ENCODE results near the gene ZFP36L2.
A peak's percentile ranks its signal among the peaks of the same experiment; 100 is the strongest.

The ZFP36L2 gene

DNA sequence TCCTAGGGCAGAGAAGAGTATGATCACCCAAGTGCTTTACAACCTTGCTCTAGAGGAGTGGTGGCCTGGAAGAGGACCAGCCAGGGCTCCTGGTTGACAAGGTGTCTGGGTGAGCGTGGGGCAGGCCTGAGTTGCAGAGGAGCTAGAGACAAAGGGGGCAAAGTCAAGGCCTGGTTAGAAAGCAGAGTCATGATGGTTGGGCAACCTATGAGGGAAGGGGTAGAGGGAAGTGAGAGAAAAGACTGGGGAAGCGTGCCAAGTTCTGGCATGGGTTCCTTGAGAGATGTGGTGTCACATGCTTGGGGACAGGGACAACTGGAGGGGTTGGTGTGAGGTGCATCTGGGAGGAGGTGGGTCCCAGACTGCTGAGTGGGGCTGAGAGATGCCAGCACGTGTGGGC lies 13.5 kb downstream of the ZFP36L2 start:
- no peaks in the 10 kb centered on the region for H3K9me3 Mint-ChIP-seq (ENCODE audit: low read depth)
- H3K4me3 Mint-ChIP-seq, result no peak overlapping the region
- peak overlapping the region; percentile 50 for H3K27ac Mint-ChIP-seq
- H3K36me3 Mint-ChIP-seq, result no peaks in the 10 kb centered on the region
- no peaks in the 10 kb centered on the region for H3K27me3 Mint-ChIP-seq
- H3K4me1 Mint-ChIP-seq (ENCODE audit: low read depth), result peaks cover 37% of the 10 kb centered on the region

DNA sequence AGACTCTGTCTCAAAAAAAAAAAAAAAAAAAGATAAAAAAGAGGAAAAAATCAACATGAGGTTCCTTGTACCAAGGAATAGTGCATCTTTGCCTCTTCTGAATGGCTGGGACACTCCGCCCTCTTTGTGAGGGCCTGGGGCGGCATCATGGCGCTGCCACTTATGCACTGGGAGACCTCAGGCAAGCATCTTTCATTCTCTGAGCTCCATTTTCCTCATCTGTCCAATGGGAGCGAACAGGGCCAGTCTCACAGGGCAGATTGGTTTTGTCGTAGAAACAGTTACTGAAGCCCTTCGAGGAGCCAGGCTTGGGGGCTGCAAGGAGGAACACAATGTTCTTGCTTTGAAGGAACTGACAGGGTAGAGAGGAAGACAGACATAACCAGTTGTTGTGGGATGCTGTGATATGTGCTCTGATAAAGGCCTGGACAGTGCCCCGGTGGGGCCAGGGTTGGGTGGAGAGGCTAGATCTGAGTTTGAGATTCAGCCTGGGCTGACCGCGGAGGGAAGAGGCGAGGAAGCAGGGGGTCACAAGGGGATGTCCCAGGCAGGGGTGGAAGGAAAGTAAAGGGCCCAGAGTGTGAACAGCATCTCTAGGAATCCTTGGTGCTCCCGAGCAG lies 14.1 kb downstream of the ZFP36L2 start:
- Mint-ChIP-seq H3K4me1 (ENCODE audit: low read depth) (peaks cover 33% of the 10 kb centered on the region), H3K27me3 (no peaks in the 10 kb centered on the region), H3K4me3 (peak overlapping the region; percentile 1), H3K27ac (peak overlapping the region; percentile 50), H3K36me3 (no peaks in the 10 kb centered on the region), H3K9me3 (ENCODE audit: low read depth) (no peaks in the 10 kb centered on the region)

DNA sequence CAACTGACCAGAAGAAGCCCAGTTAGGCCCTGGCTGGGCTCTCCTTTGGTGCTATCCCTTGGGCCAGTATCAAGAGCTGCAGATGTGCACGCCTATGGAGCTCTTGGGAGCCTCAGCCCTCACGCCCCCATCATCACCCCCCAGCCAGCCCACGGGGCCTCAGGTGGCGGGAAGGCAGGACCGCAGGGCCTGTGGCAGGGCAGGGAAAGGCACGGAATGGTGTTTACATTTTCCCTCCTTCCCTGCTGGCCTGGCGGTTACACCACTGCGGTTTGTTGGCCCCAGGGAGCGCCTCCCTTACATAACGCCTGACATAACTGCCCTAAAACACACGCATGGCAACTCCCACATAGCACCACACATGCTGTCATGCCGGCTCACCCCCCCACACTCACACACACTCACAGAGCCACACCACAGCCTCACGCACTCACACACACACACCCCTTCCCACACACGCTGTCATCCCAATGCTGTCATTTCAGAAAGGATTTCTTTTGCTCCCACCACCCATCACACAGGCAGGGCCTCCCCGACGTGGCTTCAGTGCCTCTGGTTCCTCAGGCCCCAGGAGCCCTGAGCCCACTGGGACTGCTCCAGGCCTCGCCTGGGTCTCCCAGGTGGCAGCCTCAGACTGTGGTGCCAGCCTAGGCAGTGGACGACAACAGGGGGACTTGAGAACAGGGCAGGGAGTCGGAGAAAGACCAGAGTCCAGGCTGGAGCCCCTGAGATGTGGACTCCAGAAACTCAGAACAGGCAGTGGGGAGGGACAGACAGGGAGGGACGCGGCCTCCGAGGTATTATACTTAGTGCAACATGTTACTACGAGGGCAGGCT lies 15.7 kb downstream of the ZFP36L2 start:
- Mint-ChIP-seq H3K27ac (peak overlapping the region; percentile 43), H3K27me3 (no peaks in the 10 kb centered on the region), H3K36me3 (no peaks in the 10 kb centered on the region), H3K4me1 (ENCODE audit: low read depth) (peaks cover 37% of the 10 kb centered on the region), H3K4me3 (no peak overlapping the region), H3K9me3 (ENCODE audit: low read depth) (no peaks in the 10 kb centered on the region)

DNA sequence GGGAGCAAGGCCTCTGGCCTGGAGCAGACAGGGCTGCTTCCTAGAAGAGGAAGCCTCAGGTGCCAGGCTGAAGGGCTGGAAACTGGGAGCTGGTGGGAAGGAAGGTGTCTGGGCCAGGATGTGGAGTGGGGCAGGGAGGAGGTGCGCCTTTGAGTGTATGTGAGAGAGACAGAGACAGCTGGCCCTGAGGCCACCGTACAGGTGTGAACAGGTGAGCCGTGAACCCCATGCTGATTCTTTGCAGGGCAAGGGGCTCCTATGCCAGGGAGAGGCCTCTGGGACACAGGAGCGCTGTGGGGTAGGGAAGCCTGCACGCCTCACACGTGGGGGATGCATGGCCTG lies 16.3 kb downstream of the ZFP36L2 start:
- no peaks in the 10 kb centered on the region for H3K9me3 Mint-ChIP-seq (ENCODE audit: low read depth)
- H3K4me1 Mint-ChIP-seq (ENCODE audit: low read depth), result peaks cover 38% of the 10 kb centered on the region
- peak overlapping the region; percentile 18 for H3K27ac Mint-ChIP-seq
- H3K27me3 Mint-ChIP-seq, result no peaks in the 10 kb centered on the region
- no peaks in the 10 kb centered on the region for H3K36me3 Mint-ChIP-seq
- H3K4me3 Mint-ChIP-seq, result no peak overlapping the region

DNA sequence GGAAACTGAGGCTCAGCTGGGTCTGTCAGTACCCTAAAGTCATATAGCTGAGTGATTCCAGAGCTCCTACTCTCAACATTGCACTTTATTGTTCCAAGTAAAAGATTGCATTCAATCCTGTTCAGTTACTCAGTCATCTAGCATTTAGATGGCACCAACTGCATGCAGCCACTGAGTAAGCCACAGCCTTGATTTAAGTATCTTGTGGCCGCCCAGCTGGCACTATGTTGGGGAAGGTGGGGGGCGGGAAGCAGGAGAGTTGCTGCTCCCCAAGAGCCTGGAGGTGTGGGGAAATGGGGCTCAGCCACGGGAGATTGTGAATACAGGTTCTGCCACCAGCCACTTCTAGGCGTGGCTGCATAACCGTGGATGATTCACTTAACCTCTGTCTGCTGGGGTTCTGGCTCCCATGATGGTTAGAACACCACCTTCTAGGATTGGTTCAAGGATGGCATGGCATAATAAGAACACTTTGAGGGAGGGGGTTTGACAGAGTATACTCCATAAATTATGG lies 17.1 kb downstream of the ZFP36L2 start:
- H3K27me3 Mint-ChIP-seq, result no peaks in the 10 kb centered on the region
- no peak overlapping the region for H3K4me3 Mint-ChIP-seq
- H3K4me1 Mint-ChIP-seq (ENCODE audit: low read depth), result peaks cover 38% of the 10 kb centered on the region
- H3K36me3 Mint-ChIP-seq, result no peaks in the 10 kb centered on the region
- no peaks in the 10 kb centered on the region for H3K9me3 Mint-ChIP-seq (ENCODE audit: low read depth)
- H3K27ac Mint-ChIP-seq, result no peak overlapping the region

DNA sequence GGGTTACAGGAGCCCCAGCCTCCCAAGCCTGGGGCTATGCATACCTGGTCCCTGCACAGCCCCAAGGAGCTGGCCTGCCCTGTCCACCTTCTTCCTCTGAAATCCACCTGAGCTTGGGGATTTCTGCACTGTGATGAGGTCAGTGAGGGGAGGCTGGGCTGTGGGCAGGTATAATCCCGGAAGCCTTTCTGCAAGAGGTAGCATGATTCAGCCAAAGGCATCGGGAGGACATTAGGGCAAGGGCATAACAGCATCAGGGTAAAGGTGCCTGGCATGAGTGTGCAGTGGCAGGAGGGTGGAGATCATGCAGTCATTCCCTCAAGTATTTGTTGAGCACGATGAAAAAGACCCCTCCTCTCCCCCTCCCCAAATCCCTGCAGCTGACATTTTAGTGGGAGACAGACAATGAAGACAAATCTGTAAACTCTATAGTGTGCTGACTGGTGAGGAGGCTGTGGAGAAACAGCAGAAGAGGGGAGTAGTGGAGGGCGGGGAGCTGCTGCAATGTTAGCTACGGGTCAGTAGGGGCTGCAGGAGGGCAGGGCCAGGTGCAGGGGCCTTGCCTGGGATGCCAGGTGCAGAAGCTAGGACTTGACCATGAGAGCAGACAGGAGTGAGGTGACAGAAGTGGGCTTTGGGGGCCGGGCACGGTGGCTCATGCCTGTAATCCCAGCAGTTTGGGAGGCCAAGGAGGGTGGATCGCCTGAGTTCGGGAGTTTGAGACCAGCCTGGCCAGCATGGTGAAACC lies 18.7 kb downstream of the ZFP36L2 start:
- no peaks in the 10 kb centered on the region for H3K27me3 Mint-ChIP-seq
- H3K27ac Mint-ChIP-seq, result no peak overlapping the region
- no peak overlapping the region for H3K4me3 Mint-ChIP-seq
- H3K4me1 Mint-ChIP-seq (ENCODE audit: low read depth), result peaks cover 39% of the 10 kb centered on the region
- no peaks in the 10 kb centered on the region for H3K9me3 Mint-ChIP-seq (ENCODE audit: low read depth)
- H3K36me3 Mint-ChIP-seq, result no peaks in the 10 kb centered on the region

DNA sequence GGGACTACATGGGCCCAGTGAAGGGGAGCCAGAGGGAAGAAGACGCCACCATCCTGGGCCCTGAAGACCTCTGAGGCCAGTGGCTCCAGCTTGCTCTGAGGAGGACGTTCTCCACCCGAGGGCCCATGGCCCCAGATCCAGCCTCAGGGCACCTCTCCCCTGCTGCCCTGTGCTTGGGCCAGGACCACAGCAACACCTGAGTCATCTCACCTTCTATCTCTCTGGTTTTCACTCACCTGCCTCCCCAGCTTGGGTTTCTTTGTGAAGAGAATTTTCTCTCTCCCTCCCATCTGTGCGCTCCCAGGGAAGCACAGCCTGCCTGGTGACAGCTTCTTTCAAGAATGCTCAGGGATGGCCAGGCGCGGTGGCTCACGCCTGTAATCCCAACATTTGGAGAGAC lies 19.8 kb downstream of the ZFP36L2 start:
- Mint-ChIP-seq H3K4me1 (ENCODE audit: low read depth) (peaks cover 35% of the 10 kb centered on the region), H3K9me3 (ENCODE audit: low read depth) (no peaks in the 10 kb centered on the region), H3K4me3 (no peak overlapping the region), H3K27me3 (no peaks in the 10 kb centered on the region), H3K36me3 (no peaks in the 10 kb centered on the region), H3K27ac (no peak overlapping the region)

DNA sequence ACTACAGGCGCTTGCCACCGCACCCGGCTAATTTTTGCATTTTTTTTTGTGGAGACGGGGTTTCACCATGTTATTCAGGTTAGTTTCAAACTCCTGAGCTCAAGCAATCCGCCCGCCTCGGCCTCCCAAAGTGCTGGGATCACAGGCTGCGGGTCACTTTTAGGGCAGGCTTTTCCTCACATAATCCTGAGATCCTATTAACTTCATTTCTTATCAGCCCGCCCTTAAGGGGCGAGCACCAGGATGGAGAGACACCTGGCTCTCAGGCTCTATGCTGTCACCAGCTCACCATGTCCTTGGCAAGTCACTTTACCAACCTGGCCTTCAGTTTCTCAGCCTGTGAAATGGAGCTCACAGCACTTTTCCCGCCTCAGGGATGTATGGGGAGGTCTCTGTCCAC lies 23.0 kb downstream of the ZFP36L2 start:
- Mint-ChIP-seq H3K9me3 (ENCODE audit: low read depth) (no peaks in the 10 kb centered on the region), H3K4me3 (no peak overlapping the region), H3K27ac (no peak overlapping the region), H3K36me3 (no peaks in the 10 kb centered on the region), H3K4me1 (ENCODE audit: low read depth) (peaks cover 33% of the 10 kb centered on the region), H3K27me3 (no peaks in the 10 kb centered on the region)

DNA sequence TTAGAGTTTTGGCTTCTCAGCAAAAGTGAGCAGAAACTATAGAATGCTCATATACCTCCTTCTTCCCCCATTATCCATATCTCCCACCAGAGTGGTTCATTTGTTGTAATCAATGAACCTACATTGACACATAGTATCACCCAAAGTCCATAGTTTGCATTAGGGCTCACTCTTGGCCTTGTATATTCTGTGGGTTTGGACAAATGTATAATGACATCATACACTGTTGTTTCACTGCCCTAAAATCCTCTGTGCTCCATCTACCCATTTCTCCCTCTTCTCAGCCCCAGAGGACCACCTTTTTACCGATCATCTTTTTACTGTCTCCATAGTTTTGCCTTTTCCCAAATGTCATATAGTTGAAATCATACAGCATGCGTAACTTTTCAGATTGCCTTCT lies 24.1 kb downstream of the ZFP36L2 start:
- Mint-ChIP-seq H3K4me1 (ENCODE audit: low read depth) (peaks cover 34% of the 10 kb centered on the region), H3K36me3 (no peaks in the 10 kb centered on the region), H3K9me3 (ENCODE audit: low read depth) (no peaks in the 10 kb centered on the region), H3K27ac (peak overlapping the region; percentile 11), H3K4me3 (no peak overlapping the region), H3K27me3 (no peaks in the 10 kb centered on the region)

DNA sequence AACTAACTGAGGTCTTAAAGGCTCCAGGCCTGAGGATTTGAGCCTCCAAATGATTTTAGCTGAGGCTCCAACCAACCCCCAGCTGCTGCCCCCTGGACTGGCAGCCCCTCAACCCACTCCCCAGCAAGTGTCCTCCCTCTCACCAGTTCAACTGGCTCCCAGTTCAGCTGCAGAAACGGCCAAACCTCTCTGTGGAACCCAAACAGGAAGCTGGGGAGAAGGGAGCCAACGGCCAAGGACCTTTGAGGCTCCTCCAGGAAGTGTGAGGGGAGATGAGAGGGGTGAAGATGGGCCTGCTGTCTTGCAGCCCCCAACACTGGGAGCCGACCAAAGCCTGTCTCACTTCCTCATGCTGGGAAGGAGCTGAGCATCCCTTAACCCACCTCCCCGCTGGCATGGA lies 24.9 kb downstream of the ZFP36L2 start:
- Mint-ChIP-seq H3K4me1 (ENCODE audit: low read depth) (peaks cover 42% of the 10 kb centered on the region), H3K36me3 (no peaks in the 10 kb centered on the region), H3K27me3 (no peaks in the 10 kb centered on the region), H3K4me3 (no peak overlapping the region), H3K27ac (no peak overlapping the region), H3K9me3 (ENCODE audit: low read depth) (no peaks in the 10 kb centered on the region)

DNA sequence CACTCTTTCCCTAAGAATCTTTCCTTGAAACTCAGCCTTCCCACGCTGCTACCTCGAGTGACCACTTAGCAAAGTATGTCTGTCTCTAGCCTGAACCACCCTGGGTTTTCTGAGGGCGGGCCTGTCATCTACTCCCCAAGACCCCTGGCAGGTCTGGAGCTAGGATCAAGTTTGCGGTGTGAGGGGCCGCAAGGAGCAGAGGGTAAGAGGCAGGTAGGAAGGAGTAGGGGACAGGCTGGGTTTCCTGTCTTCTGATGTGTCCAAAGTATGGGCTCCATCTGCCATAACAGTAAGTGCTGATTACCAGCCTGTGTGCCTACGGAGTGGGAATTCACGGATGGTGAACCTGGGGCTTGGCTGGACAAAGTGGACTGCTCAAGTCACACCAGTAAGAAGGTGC lies 25.4 kb downstream of the ZFP36L2 start:
- Mint-ChIP-seq H3K9me3 (ENCODE audit: low read depth) (no peaks in the 10 kb centered on the region), H3K4me3 (no peak overlapping the region), H3K36me3 (no peaks in the 10 kb centered on the region), H3K27me3 (no peaks in the 10 kb centered on the region), H3K4me1 (ENCODE audit: low read depth) (peaks cover 41% of the 10 kb centered on the region), H3K27ac (no peak overlapping the region)

DNA sequence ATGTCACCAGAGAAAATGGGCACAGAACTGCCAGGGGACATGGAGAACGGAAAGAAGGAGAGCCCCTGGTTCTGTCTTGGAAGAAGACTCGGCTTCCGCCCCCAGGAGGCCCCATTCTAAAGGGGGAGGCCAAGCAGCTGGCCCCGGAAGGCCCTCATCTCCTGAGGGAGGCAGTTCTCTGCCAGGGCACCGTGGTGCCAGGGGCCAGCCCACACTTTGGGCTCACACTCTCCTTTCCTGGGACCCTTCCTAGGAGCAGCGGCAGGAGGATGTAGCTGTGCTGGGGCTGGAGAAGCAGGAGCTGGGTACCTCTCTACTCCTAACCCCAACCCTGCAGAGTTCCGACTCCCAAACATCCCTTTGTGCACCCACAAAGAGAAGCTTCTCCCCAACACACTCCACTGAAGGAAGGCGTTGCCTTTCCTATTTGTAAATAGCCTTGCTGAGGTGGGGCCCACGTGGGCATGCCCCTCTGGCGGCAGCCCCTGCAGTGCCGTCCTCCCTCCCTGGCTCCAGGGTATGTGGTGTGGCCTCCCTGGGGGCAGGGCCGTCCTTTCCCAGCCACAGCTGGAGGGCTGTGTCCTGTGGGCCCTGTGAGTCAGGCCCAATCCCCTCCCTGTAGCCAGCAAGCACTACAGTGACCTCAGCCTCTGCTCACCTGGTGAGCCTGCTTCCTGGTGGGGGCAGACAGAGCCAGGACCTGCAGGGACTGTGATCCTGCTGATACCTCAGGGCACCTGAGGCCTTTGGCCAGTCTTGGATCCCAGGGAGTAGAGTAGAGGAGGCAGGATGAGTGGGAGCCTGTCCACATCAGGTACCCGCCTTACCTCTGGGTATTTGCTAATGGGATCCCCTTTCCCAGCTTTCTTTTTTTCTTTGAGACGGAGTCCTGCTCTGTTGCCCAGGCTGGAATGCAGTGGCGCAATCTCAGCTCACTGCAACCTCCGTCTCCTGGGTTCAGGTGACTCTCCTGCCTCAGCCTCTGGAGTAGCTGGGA lies 26.6 kb downstream of the ZFP36L2 start:
- H3K9me3 Mint-ChIP-seq (ENCODE audit: low read depth), result no peaks in the 10 kb centered on the region
- H3K27me3 Mint-ChIP-seq, result no peaks in the 10 kb centered on the region
- H3K36me3 Mint-ChIP-seq, result no peaks in the 10 kb centered on the region
- peaks cover 45% of the 10 kb centered on the region for H3K4me1 Mint-ChIP-seq (ENCODE audit: low read depth)
- no peak overlapping the region for H3K27ac Mint-ChIP-seq
- no peak overlapping the region for H3K4me3 Mint-ChIP-seq

DNA sequence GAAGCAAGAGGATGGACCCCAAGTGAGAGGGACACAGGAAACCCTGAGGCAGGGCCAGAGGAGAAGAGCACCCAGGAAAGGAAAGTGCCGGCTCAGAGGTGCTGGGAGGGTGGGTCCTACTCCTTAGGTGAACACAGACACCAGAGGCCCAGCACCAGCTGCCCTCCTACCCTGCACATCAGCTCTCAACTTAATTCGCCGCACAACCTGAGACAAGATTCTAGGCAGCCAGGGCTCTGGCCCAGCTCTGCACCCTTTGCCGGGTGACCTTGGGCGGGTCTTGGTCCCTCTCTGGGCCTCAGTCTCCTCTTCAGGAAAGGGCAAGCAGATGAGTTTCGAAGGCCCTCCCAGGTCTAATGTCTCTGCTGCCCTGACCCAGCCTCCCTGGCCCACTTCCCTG lies 28.1 kb downstream of the ZFP36L2 start:
- Mint-ChIP-seq H3K27ac (no peak overlapping the region), H3K4me1 (ENCODE audit: low read depth) (peaks cover 55% of the 10 kb centered on the region), H3K27me3 (no peaks in the 10 kb centered on the region), H3K36me3 (no peaks in the 10 kb centered on the region), H3K9me3 (ENCODE audit: low read depth) (no peaks in the 10 kb centered on the region), H3K4me3 (no peak overlapping the region)

DNA sequence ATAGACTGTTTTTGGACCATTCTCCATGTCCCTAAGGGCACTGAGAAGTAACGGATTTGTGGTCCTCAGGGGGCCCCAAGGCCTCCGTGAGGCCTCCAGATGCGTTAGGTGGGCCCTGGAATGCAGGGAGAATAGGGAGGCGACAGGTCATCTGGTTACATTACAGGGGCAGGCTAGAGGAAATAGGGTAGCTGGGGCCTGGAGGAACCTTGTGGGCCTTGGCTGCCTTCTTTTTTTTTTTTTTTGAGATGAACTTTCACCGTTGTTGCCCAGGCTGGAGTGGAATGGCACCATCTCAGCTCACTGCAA lies 28.9 kb downstream of the ZFP36L2 start:
- peaks cover 59% of the 10 kb centered on the region for H3K4me1 Mint-ChIP-seq (ENCODE audit: low read depth)
- no peaks in the 10 kb centered on the region for H3K9me3 Mint-ChIP-seq (ENCODE audit: low read depth)
- no peaks in the 10 kb centered on the region for H3K27me3 Mint-ChIP-seq
- H3K36me3 Mint-ChIP-seq, result no peaks in the 10 kb centered on the region
- H3K4me3 Mint-ChIP-seq, result peak overlapping the region; percentile 79
- peak overlapping the region; percentile 96 for H3K27ac Mint-ChIP-seq
